Measurements from ENCODE around the gene BRI3BP. TPM values are rescaled to one million over a fixed set of nuclear protein-coding genes. Genes with fewer than 3 reads are reported as not detected.

BRI3BP gene
- polyA plus RNA-seq (2013) = 4.8 and 5.1 TPM in 2 replicates

- WGBS (ENCODE audit: extremely low coverage, insufficient coverage, insufficient read length) = no CpG with 5 or more reads among the region's 112 CpGs
Observed at GRCh38 chr12:124993626-124994436, at the start of gene BRI3BP. Gene BRI3BP (plus strand): TSS chr12:124993645. CDS start chr12:124993791, 146 bp downstream.

GRCh38 chr12:124946447-124946793 is 47.0 kb upstream of the BRI3BP start:
- Histone ChIP-seq H4K12ac (ENCODE audit: low read depth, low read length) (no peak overlapping the region), H3K79me1 (ENCODE audit: low read length) (no peaks in the 10 kb centered on the region), H3K4ac (ENCODE audit: low read depth, low read length) (no peak overlapping the region), H2BK12ac (ENCODE audit: low read length) (no peak overlapping the region), H3K18ac (ENCODE audit: low read length) (no peak overlapping the region), H3K79me2 (ENCODE audit: control insufficient read depth, insufficient read depth, low read length, poor library complexity) (no peaks in the 10 kb centered on the region), H3K9me3 (ENCODE audit: insufficient read depth, low read depth, low read length) (no peaks in the 10 kb centered on the region), H4K8ac (ENCODE audit: low read depth, low read length) (no peak overlapping the region), H2AK5ac (ENCODE audit: low read length) (no peak overlapping the region), H3K27ac (ENCODE audit: low read depth, low read length) (no peak overlapping the region), H3K4me2 (ENCODE audit: low read length) (no peak overlapping the region), H3K27me3 (ENCODE audit: insufficient read depth, low read length) (no peaks in the 10 kb centered on the region), H3K14ac (ENCODE audit: low read length) (no peak overlapping the region), H3K23ac (ENCODE audit: low read length) (no peak overlapping the region), H2BK5ac (ENCODE audit: low read depth, low read length, poor library complexity) (no peak overlapping the region), H3K4me3 (ENCODE audit: low read depth, low read length) (no peak overlapping the region), H2BK120ac (ENCODE audit: insufficient read depth, low read length, poor library complexity) (no peak overlapping the region), H3K9ac (ENCODE audit: low read length) (no peak overlapping the region), H3K4me1 (ENCODE audit: control insufficient read depth in 1 of 2, insufficient read depth in 2 of 2, low read length in 2 of 2) (no peaks in the 10 kb centered on the region), H3K36me3 (ENCODE audit: control insufficient read depth in 1 of 2, insufficient read depth in 2 of 2, low read length in 2 of 2) (peaks cover 35 to 44% of the 10 kb centered on the region in 2 experiments), H4K91ac (ENCODE audit: low read depth, low read length) (no peak overlapping the region), H2AFZ (ENCODE audit: insufficient read depth, low read length, poor library complexity) (no peak overlapping the region)
- WGBS (ENCODE audit: extremely low coverage, insufficient coverage, insufficient read length) = no CpG with 5 or more reads among the region's 10 CpGs
- no peak for DNase-seq

More at GRCh38 chr12:124993626-124994436, at the start of gene BRI3BP:
- no peak within 1 kb of the TSS for H3K14ac ChIP-seq (ENCODE audit: low read length)
- peaks cover under 1% of the 10 kb centered on the region for H3K79me1 ChIP-seq (ENCODE audit: low read length)
- peak within 1 kb of the TSS; percentile 9 for H3K4ac ChIP-seq (ENCODE audit: low read depth, low read length)
- H3K9ac ChIP-seq (ENCODE audit: low read length) = peak within 1 kb of the TSS; percentile 39
- peaks cover 2% of the 10 kb centered on the region for H3K79me2 ChIP-seq (ENCODE audit: control insufficient read depth, insufficient read depth, low read length, poor library complexity)
- no peak within 1 kb of the TSS for H3K23ac ChIP-seq (ENCODE audit: low read length)
- no peaks in the 10 kb centered on the region for H3K9me3 ChIP-seq (ENCODE audit: insufficient read depth, low read depth, low read length)
- H3K4me1 ChIP-seq (ENCODE audit: control insufficient read depth in 1 of 2, insufficient read depth in 2 of 2, low read length in 2 of 2) = peaks cover 3 to 7% of the 10 kb centered on the region in 2 experiments
- H4K12ac ChIP-seq (ENCODE audit: low read depth, low read length) = no peak within 1 kb of the TSS
- H3K27ac ChIP-seq (ENCODE audit: low read depth, low read length) = no peak within 1 kb of the TSS
- H2BK120ac ChIP-seq (ENCODE audit: insufficient read depth, low read length, poor library complexity) = no peak within 1 kb of the TSS
- H3K4me2 ChIP-seq (ENCODE audit: low read length) = peak within 1 kb of the TSS; percentile 78
- H2BK12ac ChIP-seq (ENCODE audit: low read length) = no peak within 1 kb of the TSS
- DNase-seq = peak in 1 of 2 donors; percentile 56
- H4K8ac ChIP-seq (ENCODE audit: low read depth, low read length) = peak within 1 kb of the TSS; percentile 29
- peak within 1 kb of the TSS; percentile 4 for H4K91ac ChIP-seq (ENCODE audit: low read depth, low read length)
- no peaks in the 10 kb centered on the region for H3K36me3 ChIP-seq (ENCODE audit: control insufficient read depth in 1 of 2, insufficient read depth in 2 of 2, low read length in 2 of 2)
- peak within 1 kb of the TSS; percentile 73 for H2AFZ ChIP-seq (ENCODE audit: insufficient read depth, low read length, poor library complexity)
- H2BK5ac ChIP-seq (ENCODE audit: low read depth, low read length, poor library complexity) = no peak within 1 kb of the TSS
- no peaks in the 10 kb centered on the region for H3K27me3 ChIP-seq (ENCODE audit: insufficient read depth, low read length)
- H3K4me3 ChIP-seq (ENCODE audit: low read depth, low read length) = peak within 1 kb of the TSS; percentile 84
- no peak within 1 kb of the TSS for H2AK5ac ChIP-seq (ENCODE audit: low read length)
- no peak within 1 kb of the TSS for H3K18ac ChIP-seq (ENCODE audit: low read length)

- Histone ChIP-seq H4K12ac (ENCODE audit: low read depth, low read length) (no peak overlapping the region), H4K8ac (ENCODE audit: low read depth, low read length) (no peak overlapping the region), H3K79me2 (ENCODE audit: control insufficient read depth, insufficient read depth, low read length, poor library complexity) (no peaks in the 10 kb centered on the region), H2BK120ac (ENCODE audit: insufficient read depth, low read length, poor library complexity) (no peak overlapping the region), H3K4ac (ENCODE audit: low read depth, low read length) (no peak overlapping the region), H2BK12ac (ENCODE audit: low read length) (no peak overlapping the region), H3K4me2 (ENCODE audit: low read length) (no peak overlapping the region), H4K91ac (ENCODE audit: low read depth, low read length) (no peak overlapping the region), H2AK5ac (ENCODE audit: low read length) (no peak overlapping the region), H3K4me1 (ENCODE audit: control insufficient read depth in 1 of 2, insufficient read depth in 2 of 2, low read length in 2 of 2) (no peaks in the 10 kb centered on the region), H3K27ac (ENCODE audit: low read depth, low read length) (no peak overlapping the region), H3K79me1 (ENCODE audit: low read length) (no peaks in the 10 kb centered on the region), H3K18ac (ENCODE audit: low read length) (no peak overlapping the region), H3K9ac (ENCODE audit: low read length) (no peak overlapping the region), H3K9me3 (ENCODE audit: insufficient read depth, low read depth, low read length) (no peaks in the 10 kb centered on the region), H3K23ac (ENCODE audit: low read length) (no peak overlapping the region), H3K36me3 (ENCODE audit: control insufficient read depth in 1 of 2, insufficient read depth in 2 of 2, low read length in 2 of 2) (peaks cover 35 to 44% of the 10 kb centered on the region in 2 experiments), H2AFZ (ENCODE audit: insufficient read depth, low read length, poor library complexity) (no peak overlapping the region), H3K27me3 (ENCODE audit: insufficient read depth, low read length) (no peaks in the 10 kb centered on the region), H3K14ac (ENCODE audit: low read length) (no peak overlapping the region), H2BK5ac (ENCODE audit: low read depth, low read length, poor library complexity) (no peak overlapping the region), H3K4me3 (ENCODE audit: low read depth, low read length) (no peak overlapping the region)
- no peak for DNase-seq
- no CpG with 5 or more reads among the region's 11 CpGs for WGBS (ENCODE audit: extremely low coverage, insufficient coverage, insufficient read length)
Observed at GRCh38 chr12:124947013-124947412, 46.4 kb upstream of the BRI3BP start.

GRCh38 chr12:124947561-124948398 is 45.7 kb upstream of the BRI3BP start:
- no peak overlapping the region for H4K91ac ChIP-seq (ENCODE audit: low read depth, low read length)
- no peak for DNase-seq
- H3K23ac ChIP-seq (ENCODE audit: low read length) = no peak overlapping the region
- no peak overlapping the region for H3K9ac ChIP-seq (ENCODE audit: low read length)
- H3K18ac ChIP-seq (ENCODE audit: low read length) = no peak overlapping the region
- no peak overlapping the region for H3K4me3 ChIP-seq (ENCODE audit: low read depth, low read length)
- H2AFZ ChIP-seq (ENCODE audit: insufficient read depth, low read length, poor library complexity) = no peak overlapping the region
- H2BK5ac ChIP-seq (ENCODE audit: low read depth, low read length, poor library complexity) = no peak overlapping the region
- H2AK5ac ChIP-seq (ENCODE audit: low read length) = no peak overlapping the region
- no peaks in the 10 kb centered on the region for H3K9me3 ChIP-seq (ENCODE audit: insufficient read depth, low read depth, low read length)
- H3K14ac ChIP-seq (ENCODE audit: low read length) = no peak overlapping the region
- H3K4me1 ChIP-seq (ENCODE audit: control insufficient read depth in 1 of 2, insufficient read depth in 2 of 2, low read length in 2 of 2) = no peaks in the 10 kb centered on the region
- no peak overlapping the region for H4K12ac ChIP-seq (ENCODE audit: low read depth, low read length)
- H3K27ac ChIP-seq (ENCODE audit: low read depth, low read length) = no peak overlapping the region
- WGBS (ENCODE audit: extremely low coverage, insufficient coverage, insufficient read length) = no CpG with 5 or more reads among the region's 20 CpGs
- no peak overlapping the region for H3K4ac ChIP-seq (ENCODE audit: low read depth, low read length)
- no peaks in the 10 kb centered on the region for H3K79me1 ChIP-seq (ENCODE audit: low read length)
- H3K27me3 ChIP-seq (ENCODE audit: insufficient read depth, low read length) = no peaks in the 10 kb centered on the region
- H3K4me2 ChIP-seq (ENCODE audit: low read length) = no peak overlapping the region
- no peak overlapping the region for H2BK12ac ChIP-seq (ENCODE audit: low read length)
- H2BK120ac ChIP-seq (ENCODE audit: insufficient read depth, low read length, poor library complexity) = no peak overlapping the region
- no peaks in the 10 kb centered on the region for H3K79me2 ChIP-seq (ENCODE audit: control insufficient read depth, insufficient read depth, low read length, poor library complexity)
- peaks cover 40 to 51% of the 10 kb centered on the region in 2 experiments for H3K36me3 ChIP-seq (ENCODE audit: control insufficient read depth in 1 of 2, insufficient read depth in 2 of 2, low read length in 2 of 2)
- H4K8ac ChIP-seq (ENCODE audit: low read depth, low read length) = no peak overlapping the region

Data from trophoblast cell (in vitro differentiated cells and primary cell).